HG03520 (cell line): ENCODE results near the gene CENPN.

Source experiments
- ATAC-seq: cut with Tn5 transposase; IDR thresholded peaks from one replicate; pipeline ENCODE4 v1.9.1; 2021; ENCODE audit warnings: mild to moderate bottlenecking, moderate library complexity; ENCODE audit not compliant: unreplicated experiment

Gene CENPN

GRCh38 chr16:81026429-81026828 lies 19.4 kb downstream of the CENPN start:
- ATAC-seq, result no peak

GRCh38 chr16:81029930-81030604 lies 23.1 kb downstream of the CENPN start:
- no peak for ATAC-seq

DNA sequence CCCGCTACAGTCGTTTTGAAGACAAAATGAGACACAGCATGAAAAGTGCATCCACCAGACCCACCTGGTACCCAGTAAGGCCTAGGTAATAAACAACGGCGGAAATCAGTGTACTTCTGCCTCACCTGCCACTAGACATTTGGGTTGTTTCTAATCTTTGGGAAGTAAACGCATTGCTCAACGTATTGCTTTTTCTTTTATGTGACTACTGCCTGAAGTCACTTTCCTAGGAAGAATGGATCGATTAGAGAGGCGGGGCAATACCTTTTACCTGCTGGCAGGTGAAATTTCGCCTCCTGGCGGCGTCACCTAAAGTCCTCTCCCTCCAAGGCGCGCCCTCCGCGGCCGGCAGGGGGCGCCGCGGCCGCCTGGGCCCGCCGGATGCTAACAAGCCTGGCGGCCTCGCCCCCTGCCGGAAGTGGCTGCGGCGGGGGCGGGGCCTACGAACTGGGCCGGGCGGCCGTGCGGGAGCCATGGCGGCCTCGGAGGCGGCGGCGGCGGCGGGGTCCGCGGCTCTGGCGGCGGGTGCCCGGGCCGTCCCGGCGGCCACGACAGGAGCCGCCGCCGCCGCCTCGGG lies 28.5 kb downstream of the CENPN start, which contains the start of gene ATMIN:
Gene ATMIN, plus strand, starts transcription at position 445 of the 577 bp plus-strand sequence. Its CDS starts 29 bp downstream, at position 474.
- peak; percentile 93 for ATAC-seq

DNA sequence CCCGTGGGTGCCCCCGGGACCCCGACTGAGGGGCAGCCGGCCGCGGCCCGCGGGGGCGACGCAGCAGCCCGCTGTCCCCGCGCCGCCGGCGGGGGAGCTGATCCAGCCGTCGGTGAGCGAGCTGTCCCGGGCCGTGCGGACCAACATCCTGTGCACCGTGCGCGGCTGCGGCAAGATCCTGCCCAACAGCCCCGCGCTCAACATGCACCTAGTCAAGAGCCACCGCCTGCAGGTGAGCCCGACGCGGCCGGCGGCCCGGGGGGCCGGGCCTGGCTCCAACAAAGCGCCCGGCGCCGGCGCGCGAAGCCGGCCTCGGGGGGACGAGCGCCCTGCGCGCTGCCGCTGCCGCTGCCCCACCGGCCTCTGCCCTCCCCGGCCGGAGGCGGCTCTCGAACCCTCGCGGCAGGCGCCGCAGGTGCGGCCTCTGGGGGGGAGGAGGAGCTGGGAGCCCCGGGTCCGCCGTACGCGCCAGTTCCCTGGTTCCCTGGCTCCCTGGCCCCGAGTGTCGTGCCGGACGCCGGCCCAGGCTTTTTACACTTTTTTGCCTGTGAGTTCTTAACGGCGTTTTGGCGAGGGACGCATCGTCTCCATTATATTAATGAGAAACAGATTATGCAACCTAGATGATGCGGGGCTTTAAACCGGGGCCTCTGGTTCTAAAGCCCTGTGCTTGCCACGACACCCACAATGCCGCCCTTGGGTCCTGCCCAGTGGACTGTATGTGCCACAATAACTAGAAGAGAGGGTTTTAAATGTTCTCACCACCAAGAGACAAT lies 29.1 kb downstream of the CENPN start:
- ATAC-seq, result peak; percentile 47

DNA sequence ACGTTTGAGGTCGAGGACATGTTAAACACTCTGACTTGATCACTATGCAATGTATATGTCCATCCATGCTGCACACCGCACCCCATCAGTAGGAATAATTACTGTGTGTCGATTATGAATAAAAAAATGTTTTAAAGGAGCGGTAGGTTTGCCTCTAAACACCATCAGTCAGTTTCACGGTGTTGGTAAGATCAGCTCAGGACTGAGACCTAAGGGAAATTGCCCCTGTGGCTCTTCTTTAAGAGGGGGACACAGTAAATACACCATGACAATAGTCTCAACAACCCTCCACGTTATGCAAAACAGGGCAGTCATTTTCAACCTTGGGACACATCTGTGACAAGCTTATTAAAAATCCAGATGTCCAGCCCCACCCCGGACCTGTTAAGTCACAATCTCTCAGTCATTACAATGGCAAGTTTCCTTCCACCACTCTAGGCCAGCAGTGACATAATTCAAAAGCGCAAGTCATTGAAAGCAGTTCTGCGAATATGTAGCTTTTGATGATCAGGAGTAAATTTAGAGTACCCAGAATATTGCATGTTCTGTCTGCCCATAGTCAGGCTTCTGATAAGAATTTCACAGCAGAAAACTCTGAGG lies 29.8 kb downstream of the CENPN start:
- ATAC-seq, result no peak

- no peak for ATAC-seq
These were observed 33.1 kb downstream of the CENPN start for GRCh38 chr16:81040131-81040530.

- ATAC-seq, result no peak
These were observed 33.8 kb downstream of the CENPN start for GRCh38 chr16:81040842-81041241.

DNA sequence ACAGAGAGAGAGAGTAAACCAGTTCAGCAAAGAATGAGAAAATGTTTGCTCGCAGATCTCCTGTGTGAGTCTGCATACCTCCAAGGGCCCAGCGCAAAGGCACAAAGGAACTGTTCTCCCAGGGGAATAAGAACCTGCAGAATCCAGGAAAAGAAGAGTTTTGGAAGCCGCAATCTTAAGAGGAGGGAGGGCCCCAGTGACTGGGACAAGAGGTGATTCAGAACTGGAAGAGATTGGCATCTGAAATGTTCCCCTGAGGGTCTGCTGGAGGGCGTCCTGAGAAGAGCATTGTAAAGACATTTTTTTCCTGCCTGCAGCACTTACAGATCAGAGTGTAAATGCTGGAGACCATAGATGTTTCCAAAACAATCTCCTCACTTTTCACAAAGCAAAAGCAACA lies 34.7 kb downstream of the CENPN start:
- ATAC-seq, result no peak

GRCh38 chr16:81042821-81043220 lies 35.8 kb downstream of the CENPN start:
- no peak for ATAC-seq

DNA sequence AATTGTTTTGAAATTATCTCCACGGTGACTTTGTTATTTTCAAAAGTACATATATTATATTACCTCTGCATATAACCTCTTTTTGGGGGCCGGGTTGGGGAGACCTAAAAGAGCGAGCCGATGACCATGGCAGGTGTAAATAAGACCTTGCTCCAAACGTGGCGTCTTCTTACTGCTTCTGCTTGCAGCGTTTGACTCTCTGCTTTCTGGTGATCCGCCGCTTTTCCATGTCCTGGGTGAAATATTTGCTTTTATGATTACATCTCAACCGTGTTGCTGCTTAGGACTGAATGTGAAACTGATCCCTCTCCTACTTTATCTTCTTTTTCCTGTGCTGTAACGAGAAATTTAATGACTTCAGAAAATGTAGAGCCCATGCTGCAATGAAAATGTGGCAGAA lies 46.7 kb downstream of the CENPN start:
- ATAC-seq, result no peak

GRCh38 chr16:81060576-81061306 lies 53.7 kb downstream of the CENPN start:
- ATAC-seq, result no peak

DNA sequence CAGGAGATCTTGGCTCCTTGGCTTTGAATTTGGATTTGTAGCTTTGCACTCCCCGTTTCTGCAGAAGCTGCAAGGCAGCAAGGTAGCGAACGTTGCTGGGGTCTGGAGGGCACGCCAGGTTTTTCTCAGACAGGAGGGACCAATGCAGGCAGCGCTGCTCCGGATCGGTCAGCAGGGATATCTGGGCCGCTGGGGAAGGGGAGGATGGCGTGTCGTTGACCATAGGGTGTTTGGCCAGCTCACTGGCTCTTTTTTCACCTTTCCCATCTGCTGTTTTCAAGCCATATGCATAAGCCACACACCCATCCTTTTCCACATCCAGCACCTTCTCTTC lies 54.3 kb downstream of the CENPN start:
- no peak for ATAC-seq

- ATAC-seq, result no peak
These were observed 55.0 kb downstream of the CENPN start for GRCh38 chr16:81061871-81062608.

GRCh38 chr16:81066681-81067080 lies 59.7 kb downstream of the CENPN start:
- no peak for ATAC-seq

GRCh38 chr16:81067166-81067565 lies 60.2 kb downstream of the CENPN start:
- ATAC-seq, result no peak

DNA sequence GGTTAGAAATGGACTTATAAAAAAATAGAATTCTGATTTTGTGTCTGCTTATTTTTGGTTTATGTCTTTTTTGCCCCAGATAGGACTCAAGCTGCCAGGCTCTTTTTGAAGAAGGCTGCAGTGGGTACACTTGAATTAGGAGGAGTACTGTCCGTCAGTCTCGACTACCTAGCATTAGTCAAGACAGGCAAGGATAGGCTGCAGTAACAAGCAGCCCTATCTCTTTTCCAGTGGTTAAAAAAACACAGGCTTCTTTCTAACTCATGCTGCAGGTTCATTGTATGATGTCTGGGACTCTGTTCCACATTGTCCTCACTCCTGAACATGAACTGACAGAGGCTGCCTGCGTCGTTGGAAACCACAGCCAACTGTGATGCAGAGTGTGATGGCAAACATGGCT lies 62.0 kb downstream of the CENPN start:
- no peak for ATAC-seq

- no peak for ATAC-seq
These were observed 64.0 kb downstream of the CENPN start for GRCh38 chr16:81070979-81071378.

GRCh38 chr16:81071805-81072204 lies 64.8 kb downstream of the CENPN start:
- ATAC-seq, result no peak

DNA sequence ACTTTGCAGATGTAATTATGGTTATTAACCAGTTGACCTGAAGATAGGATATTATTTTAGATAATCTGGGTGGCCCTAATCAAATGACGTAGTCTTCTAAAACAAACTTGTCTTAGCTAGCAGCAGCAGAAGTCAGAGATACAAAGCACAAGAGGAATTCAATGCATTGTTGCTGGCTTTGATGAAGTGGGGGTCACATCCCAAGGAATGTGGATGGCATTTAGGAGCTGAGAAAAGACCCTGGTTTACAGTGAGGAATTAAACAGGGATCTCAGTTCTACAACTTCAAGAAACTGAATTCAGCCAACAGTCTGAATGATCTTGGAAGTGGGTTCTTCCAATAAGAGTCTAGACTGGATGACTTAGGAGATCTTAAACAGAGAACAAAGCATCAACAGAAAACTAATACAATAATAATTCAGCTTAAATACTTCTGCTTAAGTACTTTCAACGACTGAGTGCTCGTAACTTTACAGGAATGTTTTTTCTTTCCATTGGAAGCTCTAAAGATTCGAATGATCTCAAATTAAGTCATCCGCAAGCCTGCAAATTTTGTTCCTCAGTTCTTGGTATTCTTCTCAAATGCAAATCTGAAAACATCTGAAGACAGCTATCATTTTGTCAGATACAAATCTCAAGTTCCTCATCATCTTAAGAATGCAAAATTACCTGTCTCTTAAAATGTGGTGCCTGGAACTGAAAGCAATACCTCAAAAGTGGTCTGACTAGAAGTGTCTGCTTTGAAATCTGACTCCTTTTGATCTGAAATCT lies 66.7 kb downstream of the CENPN start:
- ATAC-seq, result no peak
